ENCODE results near the gene TSC22D4. TPM values are rescaled to one million over a fixed set of nuclear protein-coding genes. Genes with fewer than 3 reads are reported as not detected.
"Not testable (repeated sequence)": the region's sequence is repeated elsewhere in the genome, so short reads cannot be mapped to it uniquely, and the experiment has no call there.

TSC22D4 gene
- total RNA-seq: 100 to 1,000 TPM; 140 to 173 (median 168) TPM
- total RNA-seq (2013): 75.4 TPM

- Histone ChIP-seq H3K27me3 (ENCODE audit: control insufficient read depth, insufficient read depth, low read length) (no peaks in the 10 kb centered on the region), H3K9me3 (ENCODE audit: control insufficient read depth, insufficient read depth, low read length) (no peaks in the 10 kb centered on the region), H3K4me1 (ENCODE audit: control insufficient read depth, insufficient read depth, low read length) (peaks cover 49% of the 10 kb centered on the region), H3K27ac (ENCODE audit: low read length) (peak within 1 kb of the TSS; percentile 43), H3K4me3 (ENCODE audit: low read length) (peak within 1 kb of the TSS; percentile 61), H3K36me3 (ENCODE audit: control insufficient read depth, insufficient read depth, low read length) (peaks cover 23% of the 10 kb centered on the region)
- DNase-seq: peak; percentile 73 to 95
- Mint-ChIP-seq H3K9me3 (no peaks in the 10 kb centered on the region), H3K27ac (peak within 1 kb of the TSS; percentile 80 to 90), H3K36me3 (no peaks in the 10 kb centered on the region), H3K4me3 (peak within 1 kb of the TSS; percentile 96), H3K27me3 (ENCODE audit: low read depth in 2 of 2) (peaks cover 0 to 2% of the 10 kb centered on the region in 2 donors), H3K4me1 (peaks cover 24 to 39% of the 10 kb centered on the region in 2 donors)
- WGBS (ENCODE audit: insufficient coverage): under 1% methylated on average over 27 of the region's 27 CpGs
- no peak for TF ChIP-seq CTCF (IDR thresholded peaks at IDR 0.05)
- intact Hi-C loops (cut with micrococcal nuclease): loop anchor here (5.0 to 10.0 kb wide), 3 partner anchors 68 to 376 kb away; partner anchors contain the start of genes GIGYF1 and SLC12A9
- ATAC-seq: peak; percentile 81 to 89 (median 82)
Measured at GRCh38 chr7:100478958-100479660, at the start of gene TSC22D4. TSS of gene TSC22D4 (minus strand) at chr7:100479214. CDS start at chr7:100478038, 1,176 bp downstream.

- H3K9me3 ChIP-seq (ENCODE audit: control insufficient read depth, insufficient read depth, low read length); H3K4me1 ChIP-seq (ENCODE audit: control insufficient read depth, insufficient read depth, low read length); DNase-seq; H3K4me3 Mint-ChIP-seq; ATAC-seq; H3K27me3 Mint-ChIP-seq (ENCODE audit: low read depth in 2 of 2); H3K36me3 ChIP-seq (ENCODE audit: control insufficient read depth, insufficient read depth, low read length); H3K27ac ChIP-seq (ENCODE audit: low read length); intact Hi-C loops (cut with micrococcal nuclease); H3K9me3 Mint-ChIP-seq; H3K4me3 ChIP-seq (ENCODE audit: low read length); H3K27me3 ChIP-seq (ENCODE audit: control insufficient read depth, insufficient read depth, low read length); H3K36me3 Mint-ChIP-seq; H3K27ac Mint-ChIP-seq; H3K4me1 Mint-ChIP-seq: not testable (repeated sequence)
- WGBS (ENCODE audit: insufficient coverage): 97% methylated on average over 11 of the region's 12 CpGs
Measured at GRCh38 chr7:100528108-100528866, 49.3 kb upstream of the TSC22D4 start.

GRCh38 chr7:100523192-100523591 lies 44.2 kb upstream of the TSC22D4 start:
- H3K27me3 Mint-ChIP-seq (ENCODE audit: low read depth in 2 of 2); H3K4me3 Mint-ChIP-seq; H3K36me3 Mint-ChIP-seq; H3K4me1 ChIP-seq (ENCODE audit: control insufficient read depth, insufficient read depth, low read length); ATAC-seq; H3K9me3 Mint-ChIP-seq; H3K4me1 Mint-ChIP-seq; intact Hi-C loops (cut with micrococcal nuclease); H3K9me3 ChIP-seq (ENCODE audit: control insufficient read depth, insufficient read depth, low read length); H3K4me3 ChIP-seq (ENCODE audit: low read length); H3K36me3 ChIP-seq (ENCODE audit: control insufficient read depth, insufficient read depth, low read length); H3K27me3 ChIP-seq (ENCODE audit: control insufficient read depth, insufficient read depth, low read length); H3K27ac ChIP-seq (ENCODE audit: low read length); DNase-seq; H3K27ac Mint-ChIP-seq: not testable (repeated sequence)
- 88% methylated on average over 6 of the region's 34 CpGs for WGBS (ENCODE audit: insufficient coverage)

GRCh38 chr7:100521909-100522593 lies 43.0 kb upstream of the TSC22D4 start:
- H3K27ac ChIP-seq (ENCODE audit: low read length); H3K9me3 Mint-ChIP-seq; DNase-seq; H3K4me3 Mint-ChIP-seq; H3K4me1 ChIP-seq (ENCODE audit: control insufficient read depth, insufficient read depth, low read length); H3K4me3 ChIP-seq (ENCODE audit: low read length); H3K9me3 ChIP-seq (ENCODE audit: control insufficient read depth, insufficient read depth, low read length); H3K36me3 ChIP-seq (ENCODE audit: control insufficient read depth, insufficient read depth, low read length); H3K27me3 Mint-ChIP-seq (ENCODE audit: low read depth in 2 of 2); H3K36me3 Mint-ChIP-seq; H3K4me1 Mint-ChIP-seq; ATAC-seq; H3K27ac Mint-ChIP-seq; intact Hi-C loops (cut with micrococcal nuclease); H3K27me3 ChIP-seq (ENCODE audit: control insufficient read depth, insufficient read depth, low read length): not testable (repeated sequence)
- WGBS (ENCODE audit: insufficient coverage): no CpG with 5 or more reads among the region's 3 CpGs

All from natural killer cell (primary cell).